A549 (cell line): ENCODE measurements around the gene SNCAIP. TPM values are rescaled to one million over a fixed set of nuclear protein-coding genes. Genes with fewer than 3 reads are reported as not detected.

Experiments used
- ATAC-seq, 2 experiments: fragments of 200-7000 bp in 1 of 2; fragments of >200 bp in 1 of 2; cut with Nextera tagmentation in 1 of 2; cut with Tn5 transposase in 1 of 2; 3 replicates each; pipeline versions ENCODE4 v1.8.0 to v1.9.1; 2018 to 2020; ENCODE audit warnings: mild to moderate bottlenecking in 1 of 2, moderate library complexity in 1 of 2
- CTCF ChIA-PET: fragments of 300-600 bp; sonication (Branson Sonifier 250); formaldehyde crosslinking; extraction: SDS; loops from one replicate; lab custom pipeline; 2021; ENCODE audit warnings: antibody characterized with exemption, inconsistent platforms; lab: Yijun Ruan, JAX
- POLR2A ChIA-PET: fragments of 350-600 bp; formaldehyde crosslinking; extraction: SDS; loops from one replicate; lab custom pipeline; 2021; ENCODE audit warnings: antibody characterized with exemption, inconsistent platforms; lab: Yijun Ruan, JAX
- DNase-seq, 2 experiments: peaks; one replicate each; pipeline versions ENCODE4 v3.0.0 to v3.0.0-alpha.2; 2011 to 2016; ENCODE audit warnings: low read depth in 1 of 2, low spot score in 1 of 2
- FAIRE-seq: peaks from 2 replicates; lab custom pipeline; 2011; peaks lifted over from hg19 to GRCh38; lab: Jason Lieb, UNC
- H3K27ac ChIP-seq, 2 experiments: fragments of >200 bp; sonication (Bioruptor Twin); formaldehyde crosslinking; 3 replicates each; pipeline ENCODE4 v1.5.1; 2016 to 2017
- H3K4me1 ChIP-seq: fragments of >200 bp; sonication (Bioruptor Twin); formaldehyde crosslinking; 3 replicates; pipeline ENCODE4 v1.6.1; 2016
- H3K4me2 ChIP-seq: fragments of >200 bp; sonication (Bioruptor Twin); formaldehyde crosslinking; 3 replicates; pipeline ENCODE4 v1.6.1; 2016
- H3K4me3 ChIP-seq: fragments of >200 bp; sonication (Bioruptor Twin); formaldehyde crosslinking; 3 replicates; pipeline ENCODE4 v1.5.1; 2016
- H3K9me3 ChIP-seq: fragments of >200 bp; sonication (Bioruptor Twin); formaldehyde crosslinking; 3 replicates; pipeline ENCODE4 v1.6.1; 2016
- BHLHE40 ChIP-seq: IDR thresholded peaks from 2 replicates; pipeline ENCODE4 v1.6.1; 2012; ENCODE audit warnings: low read depth, low read length, inconsistent platforms
- CHD2 ChIP-seq: fragments of 150-350 bp; IDR thresholded peaks from 2 replicates; pipeline ENCODE4 v1.6.1; 2014; ENCODE audit warnings: low read length; ENCODE audit not compliant: partially characterized antibody
- CHD4 ChIP-seq: fragments of 200-600 bp; sonication (generic); IDR thresholded peaks from 2 replicates; pipeline ENCODE4 v1.6.1; 2016; ENCODE audit warnings: antibody characterized with exemption, mild to moderate bottlenecking, borderline replicate concordance
- ESRRA ChIP-seq: fragments of 150-350 bp; IDR thresholded peaks from 2 replicates; pipeline ENCODE4 v1.6.1; 2014; ENCODE audit warnings: mild to moderate bottlenecking, low read length, borderline replicate concordance
- GATA3 ChIP-seq: IDR thresholded peaks from 2 replicates; pipeline ENCODE4 v1.6.1; 2012; ENCODE audit warnings: borderline replicate concordance
- HOXB13 ChIP-seq: fragments of 250-450 bp; sonication (Bioruptor Pico); IDR thresholded peaks from 2 replicates; pipeline ENCODE4 v1.5.0; 2020; ENCODE audit warnings: low read depth, mild to moderate bottlenecking, moderate library complexity
- JUNB ChIP-seq: fragments of >200 bp; sonication (Bioruptor Twin); formaldehyde crosslinking; IDR thresholded peaks from 2 replicates; pipeline ENCODE4 v1.6.1; 2016
- MYC ChIP-seq: IDR thresholded peaks from 2 replicates; pipeline ENCODE4 v1.6.1; 2012; ENCODE audit warnings: mild to moderate bottlenecking, inconsistent platforms, low read length, improper control_type of control experiment, borderline replicate concordance
- PHF8 ChIP-seq: fragments of 200-600 bp; sonication (generic); IDR thresholded peaks from 2 replicates; pipeline ENCODE4 v1.6.1; 2016; ENCODE audit warnings: low read depth, mild to moderate bottlenecking, antibody characterized with exemption, moderate library complexity, borderline replicate concordance
- POLR2A ChIP-seq: IDR thresholded peaks from 2 replicates; pipeline ENCODE4 v1.6.1; 2012; ENCODE audit warnings: mild to moderate bottlenecking, low read length
- RCOR1 ChIP-seq: fragments of 150-350 bp; IDR thresholded peaks from 2 replicates; pipeline ENCODE4 v1.6.1; 2014; ENCODE audit warnings: antibody characterized with exemption, low read length, low read depth
- TFCP2L1 ChIP-seq: fragments of 250-450 bp; sonication (Bioruptor Pico); IDR thresholded peaks from 2 replicates; pipeline ENCODE4 v1.5.0; 2021; ENCODE audit warnings: mild to moderate bottlenecking
- ZFP36 ChIP-seq: fragments of 450-650 bp; IDR thresholded peaks from 2 replicates; pipeline ENCODE4 v1.6.1; 2014; ENCODE audit warnings: borderline replicate concordance; ENCODE audit not compliant: partially characterized antibody
- ZSCAN20 ChIP-seq: fragments of 250-450 bp; sonication (Bioruptor Pico); IDR thresholded peaks from 2 replicates; pipeline ENCODE4 v1.8.0; 2022; ENCODE audit warnings: mild to moderate bottlenecking, moderate library complexity
- WGBS: methylation state at CpG from one replicate; pipeline ENCODE4 v1.1.6; 2017; ENCODE audit errors: missing lambda C conversion rate; 5-methylcytosine and 5-hydroxymethylcytosine counted together
- polyA plus RNA-seq, 4 experiments: library from polyadenylated mRNA; depleted of rRNA in 3 of 4; stranded (reverse); fragments of >200 nt; fragmentation: RNase III in 1 of 4; extraction: RNeasy Plus Mini Kit Qiagen cat#74134 plus additional on column Dnase treatment in 1 of 4; gene quantifications; 2 replicates in 3 of 4; 3 replicates in 1 of 4; pipeline ENCODE4 v1.2.3, GENCODE V29; 2011 to 2017
- TF ChIP-seq, protein P1 (sequence below): IDR thresholded peaks from 2 replicates; pipeline ENCODE4 v1.6.1; 2012
- TF ChIP-seq, protein P2 (sequence below): fragments of 250-450 bp; sonication (Bioruptor Pico); IDR thresholded peaks from 2 replicates; pipeline ENCODE4 v1.5.0; 2021; ENCODE audit warnings: mild to moderate bottlenecking, moderate library complexity, borderline replicate concordance
- TF ChIP-seq, protein P3 (sequence below): IDR thresholded peaks from 2 replicates; pipeline ENCODE4 v1.6.1; 2012
- TF ChIP-seq, protein P4 (sequence below): fragments of 200-600 bp; sonication (generic); IDR thresholded peaks from 2 replicates; pipeline ENCODE4 v1.6.1; 2016; ENCODE audit warnings: antibody characterized with exemption, mild to moderate bottlenecking, moderate library complexity
- TF ChIP-seq, protein P5 (sequence below): fragments of 150-350 bp; IDR thresholded peaks from 2 replicates; pipeline ENCODE4 v1.6.1; 2014; ENCODE audit warnings: low read depth, mild to moderate bottlenecking, low read length
- TF ChIP-seq, protein P6 (sequence below): fragments of >200 bp; sonication (Bioruptor Twin); formaldehyde crosslinking; IDR thresholded peaks from 3 replicates; pipeline ENCODE4 v1.6.1; 2016
- TF ChIP-seq, protein P7 (sequence below): fragments of >200 bp; sonication (Bioruptor Twin); formaldehyde crosslinking; IDR thresholded peaks from 3 replicates; pipeline ENCODE4 v1.5.1; 2016

SNCAIP gene
- polyA plus RNA-seq, 2 of the 4 experiments (the other 2 are of a cell fraction) = 0.03 to 0.04 TPM

DNA sequence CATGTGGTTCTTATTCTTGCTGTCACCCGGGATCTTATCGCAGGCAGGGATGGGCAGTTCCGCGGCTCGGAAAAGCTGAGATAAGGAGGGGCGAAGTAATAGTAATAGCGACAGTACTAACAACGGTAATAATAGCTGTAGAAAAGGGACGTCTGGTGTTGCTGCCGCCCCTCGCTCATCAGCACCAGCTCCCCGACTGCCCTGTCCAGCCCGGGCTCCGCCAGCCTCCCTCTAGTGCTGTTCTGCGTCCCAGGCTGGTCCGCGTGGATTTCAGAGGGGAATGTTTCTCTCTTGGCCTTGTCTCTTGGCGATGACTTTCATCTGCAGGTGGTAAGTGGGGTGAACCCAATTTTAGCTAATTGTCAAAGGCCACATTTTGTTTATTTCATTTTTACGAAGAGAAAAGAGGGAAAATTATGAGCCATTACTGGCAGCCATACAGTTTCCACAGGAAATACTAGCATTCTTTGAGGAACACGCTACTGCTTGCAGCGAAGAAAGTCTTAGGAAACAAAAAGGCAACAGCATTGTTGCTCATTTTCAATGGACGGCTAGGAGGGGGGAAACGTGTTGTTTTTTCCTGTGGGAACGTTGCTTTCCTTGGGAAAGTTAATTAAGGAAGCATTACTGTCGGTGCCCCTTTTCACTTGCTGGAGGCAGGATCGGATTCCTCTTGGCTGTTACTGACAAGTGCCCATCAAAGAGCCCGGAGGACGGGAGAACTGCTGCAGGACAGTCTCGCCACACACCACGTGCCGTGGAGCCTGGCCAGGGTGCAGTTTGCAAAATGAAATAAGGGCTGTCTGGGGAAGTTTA, 762 bp downstream of the SNCAIP start:
- Histone ChIP-seq H3K4me1 (no peaks in the 10 kb centered on the region), H3K4me2 (peak overlapping the region; percentile 89), H3K4me3 (peak overlapping the region; percentile 53), H3K27ac (no peak overlapping the region), H3K9me3 (no peaks in the 10 kb centered on the region)
- ATAC-seq = peak; percentile 31 to 66; a peak in 4 of 6 replicates
- WGBS = 36% methylated on average over 31 of the region's 31 CpGs
- ChIA-PET POLR2A (no interaction called here), CTCF (interaction anchor here (0.6 kb wide), 1 partner anchor 188 kb away, joined by 3 read pairs; no protein-coding TSS in a partner anchor)
- TF ChIP-seq ZSCAN20 (no peak), HOXB13 (CRISPR knock-in tag) (no peak)
- DNase-seq = no peak
- no peak for FAIRE-seq

DNA sequence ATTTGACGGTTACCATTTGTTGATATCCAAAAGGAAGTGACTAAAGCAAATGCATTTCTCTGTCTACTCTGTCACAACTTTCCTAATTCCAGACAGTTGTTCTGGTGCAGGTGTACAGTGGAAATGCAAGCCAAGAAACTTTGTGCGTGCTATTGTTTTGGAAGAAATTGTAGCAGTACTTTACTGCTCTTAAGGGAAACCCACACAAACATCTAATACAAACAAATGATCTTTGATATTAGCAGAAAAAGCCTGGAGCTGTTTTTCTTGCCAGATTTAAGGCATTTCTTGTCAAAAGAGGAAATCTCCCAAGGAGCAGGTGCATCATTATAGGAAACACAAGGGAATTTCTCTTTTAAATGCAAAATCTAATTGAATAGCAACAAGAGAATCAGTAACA, 2.0 kb downstream of the SNCAIP start:
- H3K9me3 ChIP-seq = no peaks in the 10 kb centered on the region
- no peak overlapping the region for H3K4me2 ChIP-seq
- no peak for DNase-seq
- H3K4me3 ChIP-seq = no peak overlapping the region
- no peaks in the 10 kb centered on the region for H3K4me1 ChIP-seq
- no peak for TF ChIP-seq CHD2
- TF ChIP-seq MYC = no peak
- TF ChIP-seq, protein P1, sequence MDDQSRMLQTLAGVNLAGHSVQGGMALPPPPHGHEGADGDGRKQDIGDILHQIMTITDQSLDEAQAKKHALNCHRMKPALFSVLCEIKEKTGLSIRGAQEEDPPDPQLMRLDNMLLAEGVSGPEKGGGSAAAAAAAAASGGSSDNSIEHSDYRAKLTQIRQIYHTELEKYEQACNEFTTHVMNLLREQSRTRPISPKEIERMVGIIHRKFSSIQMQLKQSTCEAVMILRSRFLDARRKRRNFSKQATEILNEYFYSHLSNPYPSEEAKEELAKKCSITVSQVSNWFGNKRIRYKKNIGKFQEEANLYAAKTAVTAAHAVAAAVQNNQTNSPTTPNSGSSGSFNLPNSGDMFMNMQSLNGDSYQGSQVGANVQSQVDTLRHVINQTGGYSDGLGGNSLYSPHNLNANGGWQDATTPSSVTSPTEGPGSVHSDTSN = no peak
- no peak for TF ChIP-seq TFCP2L1 (CRISPR knock-in tag)
- TF ChIP-seq ZSCAN20 = no peak
- TF ChIP-seq, protein P2, sequence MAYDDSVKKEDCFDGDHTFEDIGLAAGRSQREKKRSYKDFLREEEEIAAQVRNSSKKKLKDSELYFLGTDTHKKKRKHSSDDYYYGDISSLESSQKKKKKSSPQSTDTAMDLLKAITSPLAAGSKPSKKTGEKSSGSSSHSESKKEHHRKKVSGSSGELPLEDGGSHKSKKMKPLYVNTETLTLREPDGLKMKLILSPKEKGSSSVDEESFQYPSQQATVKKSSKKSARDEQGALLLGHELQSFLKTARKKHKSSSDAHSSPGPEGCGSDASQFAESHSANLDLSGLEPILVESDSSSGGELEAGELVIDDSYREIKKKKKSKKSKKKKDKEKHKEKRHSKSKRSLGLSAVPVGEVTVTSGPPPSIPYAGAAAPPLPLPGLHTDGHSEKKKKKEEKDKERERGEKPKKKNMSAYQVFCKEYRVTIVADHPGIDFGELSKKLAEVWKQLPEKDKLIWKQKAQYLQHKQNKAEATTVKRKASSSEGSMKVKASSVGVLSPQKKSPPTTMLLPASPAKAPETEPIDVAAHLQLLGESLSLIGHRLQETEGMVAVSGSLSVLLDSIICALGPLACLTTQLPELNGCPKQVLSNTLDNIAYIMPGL (CRISPR knock-in tag) = no peak
- TF ChIP-seq, protein P3, sequence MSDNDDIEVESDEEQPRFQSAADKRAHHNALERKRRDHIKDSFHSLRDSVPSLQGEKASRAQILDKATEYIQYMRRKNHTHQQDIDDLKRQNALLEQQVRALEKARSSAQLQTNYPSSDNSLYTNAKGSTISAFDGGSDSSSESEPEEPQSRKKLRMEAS = no peak
- TF ChIP-seq BHLHE40 = no peak
- no peak for TF ChIP-seq CHD4
- TF ChIP-seq ZFP36 = no peak
- no peak for TF ChIP-seq PHF8
- TF ChIP-seq, protein P4, sequence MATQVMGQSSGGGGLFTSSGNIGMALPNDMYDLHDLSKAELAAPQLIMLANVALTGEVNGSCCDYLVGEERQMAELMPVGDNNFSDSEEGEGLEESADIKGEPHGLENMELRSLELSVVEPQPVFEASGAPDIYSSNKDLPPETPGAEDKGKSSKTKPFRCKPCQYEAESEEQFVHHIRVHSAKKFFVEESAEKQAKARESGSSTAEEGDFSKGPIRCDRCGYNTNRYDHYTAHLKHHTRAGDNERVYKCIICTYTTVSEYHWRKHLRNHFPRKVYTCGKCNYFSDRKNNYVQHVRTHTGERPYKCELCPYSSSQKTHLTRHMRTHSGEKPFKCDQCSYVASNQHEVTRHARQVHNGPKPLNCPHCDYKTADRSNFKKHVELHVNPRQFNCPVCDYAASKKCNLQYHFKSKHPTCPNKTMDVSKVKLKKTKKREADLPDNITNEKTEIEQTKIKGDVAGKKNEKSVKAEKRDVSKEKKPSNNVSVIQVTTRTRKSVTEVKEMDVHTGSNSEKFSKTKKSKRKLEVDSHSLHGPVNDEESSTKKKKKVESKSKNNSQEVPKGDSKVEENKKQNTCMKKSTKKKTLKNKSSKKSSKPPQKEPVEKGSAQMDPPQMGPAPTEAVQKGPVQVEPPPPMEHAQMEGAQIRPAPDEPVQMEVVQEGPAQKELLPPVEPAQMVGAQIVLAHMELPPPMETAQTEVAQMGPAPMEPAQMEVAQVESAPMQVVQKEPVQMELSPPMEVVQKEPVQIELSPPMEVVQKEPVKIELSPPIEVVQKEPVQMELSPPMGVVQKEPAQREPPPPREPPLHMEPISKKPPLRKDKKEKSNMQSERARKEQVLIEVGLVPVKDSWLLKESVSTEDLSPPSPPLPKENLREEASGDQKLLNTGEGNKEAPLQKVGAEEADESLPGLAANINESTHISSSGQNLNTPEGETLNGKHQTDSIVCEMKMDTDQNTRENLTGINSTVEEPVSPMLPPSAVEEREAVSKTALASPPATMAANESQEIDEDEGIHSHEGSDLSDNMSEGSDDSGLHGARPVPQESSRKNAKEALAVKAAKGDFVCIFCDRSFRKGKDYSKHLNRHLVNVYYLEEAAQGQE = no peak
- TF ChIP-seq GATA3 = no peak
- no peak for TF ChIP-seq POLR2A
- TF ChIP-seq, protein P5, sequence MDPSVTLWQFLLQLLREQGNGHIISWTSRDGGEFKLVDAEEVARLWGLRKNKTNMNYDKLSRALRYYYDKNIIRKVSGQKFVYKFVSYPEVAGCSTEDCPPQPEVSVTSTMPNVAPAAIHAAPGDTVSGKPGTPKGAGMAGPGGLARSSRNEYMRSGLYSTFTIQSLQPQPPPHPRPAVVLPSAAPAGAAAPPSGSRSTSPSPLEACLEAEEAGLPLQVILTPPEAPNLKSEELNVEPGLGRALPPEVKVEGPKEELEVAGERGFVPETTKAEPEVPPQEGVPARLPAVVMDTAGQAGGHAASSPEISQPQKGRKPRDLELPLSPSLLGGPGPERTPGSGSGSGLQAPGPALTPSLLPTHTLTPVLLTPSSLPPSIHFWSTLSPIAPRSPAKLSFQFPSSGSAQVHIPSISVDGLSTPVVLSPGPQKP = no peak
- TF ChIP-seq ESRRA = no peak
- no peak for TF ChIP-seq RCOR1
- no peak for TF ChIP-seq JUNB
- TF ChIP-seq, protein P6, sequence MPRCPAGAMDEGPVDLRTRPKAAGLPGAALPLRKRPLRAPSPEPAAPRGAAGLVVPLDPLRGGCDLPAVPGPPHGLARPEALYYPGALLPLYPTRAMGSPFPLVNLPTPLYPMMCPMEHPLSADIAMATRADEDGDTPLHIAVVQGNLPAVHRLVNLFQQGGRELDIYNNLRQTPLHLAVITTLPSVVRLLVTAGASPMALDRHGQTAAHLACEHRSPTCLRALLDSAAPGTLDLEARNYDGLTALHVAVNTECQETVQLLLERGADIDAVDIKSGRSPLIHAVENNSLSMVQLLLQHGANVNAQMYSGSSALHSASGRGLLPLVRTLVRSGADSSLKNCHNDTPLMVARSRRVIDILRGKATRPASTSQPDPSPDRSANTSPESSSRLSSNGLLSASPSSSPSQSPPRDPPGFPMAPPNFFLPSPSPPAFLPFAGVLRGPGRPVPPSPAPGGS = no peak
- TF ChIP-seq, protein P7, sequence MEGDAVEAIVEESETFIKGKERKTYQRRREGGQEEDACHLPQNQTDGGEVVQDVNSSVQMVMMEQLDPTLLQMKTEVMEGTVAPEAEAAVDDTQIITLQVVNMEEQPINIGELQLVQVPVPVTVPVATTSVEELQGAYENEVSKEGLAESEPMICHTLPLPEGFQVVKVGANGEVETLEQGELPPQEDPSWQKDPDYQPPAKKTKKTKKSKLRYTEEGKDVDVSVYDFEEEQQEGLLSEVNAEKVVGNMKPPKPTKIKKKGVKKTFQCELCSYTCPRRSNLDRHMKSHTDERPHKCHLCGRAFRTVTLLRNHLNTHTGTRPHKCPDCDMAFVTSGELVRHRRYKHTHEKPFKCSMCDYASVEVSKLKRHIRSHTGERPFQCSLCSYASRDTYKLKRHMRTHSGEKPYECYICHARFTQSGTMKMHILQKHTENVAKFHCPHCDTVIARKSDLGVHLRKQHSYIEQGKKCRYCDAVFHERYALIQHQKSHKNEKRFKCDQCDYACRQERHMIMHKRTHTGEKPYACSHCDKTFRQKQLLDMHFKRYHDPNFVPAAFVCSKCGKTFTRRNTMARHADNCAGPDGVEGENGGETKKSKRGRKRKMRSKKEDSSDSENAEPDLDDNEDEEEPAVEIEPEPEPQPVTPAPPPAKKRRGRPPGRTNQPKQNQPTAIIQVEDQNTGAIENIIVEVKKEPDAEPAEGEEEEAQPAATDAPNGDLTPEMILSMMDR = no peak
- TF ChIP-seq, all 56 proteins: peak for 0
- ChIA-PET POLR2A (no interaction called here), CTCF (no interaction called here)
- ATAC-seq (no peak), FAIRE-seq (no peak)
- 76% methylated on average over 2 of the region's 2 CpGs for WGBS
- H3K27ac ChIP-seq = no peak overlapping the region
